H1 (cell line): Measurements from ENCODE around the gene EPHA10.

Experiments used
- CHD1 ChIP-seq: IDR thresholded peaks from 2 replicates; pipeline ENCODE4 v1.6.1; 2012; ENCODE audit warnings: low read depth, low read length, improper control_type of control experiment
- CHD2 ChIP-seq: IDR thresholded peaks from 2 replicates; pipeline ENCODE4 v1.6.1; 2012; ENCODE audit warnings: low read length, improper control_type of control experiment
- CTCF ChIP-seq, 3 experiments: IDR thresholded peaks; 1 replicate in 2 of 3; 2 replicates in 1 of 3; pipeline versions ENCODE4 v1.5.1 to v1.6.1; 2011; ENCODE audit warnings: low read length in 3 of 3, mild to moderate bottlenecking in 3 of 3, inconsistent platforms in 2 of 3, low read depth in 1 of 3, moderate library complexity in 1 of 3; ENCODE audit not compliant: insufficient read depth in 1 of 3; ENCODE audit errors: control extremely low read depth in 1 of 3
- EZH2 ChIP-seq: fragments of 200-600 bp; sonication (generic); IDR thresholded peaks from 2 replicates; pipeline ENCODE4 v1.7.1; 2012; ENCODE audit warnings: low read depth, mild to moderate bottlenecking, moderate library complexity, low read length, inconsistent platforms; ENCODE audit not compliant: severe bottlenecking
- KDM1A ChIP-seq: fragments of 200-600, 300-600 bp; sonication (generic); IDR thresholded peaks from 2 replicates; pipeline ENCODE4 v1.7.1; 2016; ENCODE audit warnings: mild to moderate bottlenecking, low read length, borderline replicate concordance
- MAX ChIP-seq: IDR thresholded peaks from 2 replicates; pipeline ENCODE4 v1.6.1; 2012; ENCODE audit warnings: inconsistent platforms
- PHF8 ChIP-seq: fragments of 200-600 bp; sonication (generic); conservative IDR thresholded peaks from 2 replicates; pipeline ENCODE4 v1.7.1; 2012; ENCODE audit warnings: low read depth, mild to moderate bottlenecking, inconsistent platforms, low read length, moderate library complexity
- POLR2AphosphoS5 ChIP-seq: IDR thresholded peaks from 2 replicates; pipeline ENCODE4 v1.6.1; 2011; ENCODE audit warnings: low read depth, low read length
- SIRT6 ChIP-seq: IDR thresholded peaks from one replicate; pipeline ENCODE4 v1.7.1; 2012; ENCODE audit warnings: low read length, inconsistent platforms
- TF ChIP-seq, protein P1 (sequence below): IDR thresholded peaks from 2 replicates; pipeline ENCODE4 v1.6.1; 2011; ENCODE audit warnings: low read length, improper control_type of control experiment

GRCh38 chr1:37761416-37762095, 3.4 kb downstream of the EPHA10 start:
- TF ChIP-seq MAX (no peak), CTCF (IDR thresholded peaks at IDR 0.05; ENCODE audit: control extremely low read depth in 1 of 3, insufficient read depth in 1 of 3, low read depth in 1 of 3, low read length in 3 of 3) (no peak), POLR2AphosphoS5 (no peak), SIRT6 (no peak), EZH2 (no peak), PHF8 (no peak), CHD1 (no peak), KDM1A (no peak), CHD2 (no peak)
- TF ChIP-seq, protein P1, sequence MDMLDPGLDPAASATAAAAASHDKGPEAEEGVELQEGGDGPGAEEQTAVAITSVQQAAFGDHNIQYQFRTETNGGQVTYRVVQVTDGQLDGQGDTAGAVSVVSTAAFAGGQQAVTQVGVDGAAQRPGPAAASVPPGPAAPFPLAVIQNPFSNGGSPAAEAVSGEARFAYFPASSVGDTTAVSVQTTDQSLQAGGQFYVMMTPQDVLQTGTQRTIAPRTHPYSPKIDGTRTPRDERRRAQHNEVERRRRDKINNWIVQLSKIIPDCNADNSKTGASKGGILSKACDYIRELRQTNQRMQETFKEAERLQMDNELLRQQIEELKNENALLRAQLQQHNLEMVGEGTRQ, result no peak
